Erythroblast (primary cell): Measurements from ENCODE around the gene FNDC3B.

Source experiments
- GATA1 ChIP-seq: IDR thresholded peaks from 2 replicates; pipeline ENCODE4 v1.6.1; 2011; ENCODE audit warnings: low read depth, mild to moderate bottlenecking, control low read depth, low read length, moderate library complexity
- POLR2A ChIP-seq: IDR thresholded peaks from 2 replicates; pipeline ENCODE4 v1.6.1; 2011; ENCODE audit warnings: mild to moderate bottlenecking, low read length

DNA sequence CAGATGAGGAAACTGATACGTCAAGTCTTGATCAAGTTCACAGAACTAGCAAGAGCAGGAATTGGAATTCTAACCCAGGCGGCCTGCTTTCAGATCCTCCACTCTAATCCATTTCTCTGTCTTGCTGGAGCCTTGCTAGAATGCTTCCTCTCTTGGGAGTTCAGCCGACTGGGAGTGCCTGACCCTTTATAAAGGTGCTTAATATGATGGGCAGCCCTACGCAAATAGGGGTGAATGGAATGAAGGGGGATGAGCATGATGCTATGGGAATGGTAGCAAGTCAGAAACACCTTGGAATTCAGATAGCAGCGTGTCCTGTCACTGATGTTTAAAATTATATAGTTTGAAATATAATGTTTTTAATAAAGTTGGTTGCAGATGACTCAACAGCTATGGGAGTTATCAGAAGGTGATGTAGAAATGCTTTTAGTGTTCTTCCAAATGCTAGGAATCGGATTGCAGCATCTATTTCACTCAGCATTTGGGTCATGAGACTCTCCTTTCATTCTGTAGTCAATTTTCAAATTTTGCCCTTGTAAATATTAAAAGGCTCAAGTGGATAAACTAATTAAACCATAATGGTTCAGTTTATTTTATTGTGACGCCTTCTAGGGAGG lies 150.7 kb downstream of the FNDC3B start:
- TF ChIP-seq POLR2A (no peak), GATA1 (no peak)
